HFF-Myc (cell line): ENCODE results near the gene TAF1A.
A peak's percentile ranks its signal among the peaks of the same experiment; 100 is the strongest.

Source experiments
- DNase-seq: peaks from one replicate; pipeline ENCODE4 v3.0.0-alpha.2; 2011; ENCODE audit warnings: low read depth; ENCODE audit errors: extremely low read depth
- H3K4me3 ChIP-seq: replicated peaks from 2 replicates; pipeline ENCODE4 v1.5.1; 2011; ENCODE audit warnings: low read depth, mild to moderate bottlenecking, control low read depth, low read length
- CTCF ChIP-seq: IDR thresholded peaks from 2 replicates; pipeline ENCODE4 v1.5.1; 2012; ENCODE audit warnings: mild to moderate bottlenecking, low read depth, low read length, control low read depth; ENCODE audit errors: missing control alignments

Gene TAF1A

GRCh38 chr1:222600281-222600680 lies 10.5 kb upstream of the TAF1A start:
- H3K4me3 ChIP-seq: no peak overlapping the region
- no peak for DNase-seq
- no peak for TF ChIP-seq CTCF

GRCh38 chr1:222596696-222597095 lies 7.0 kb upstream of the TAF1A start:
- no peak for TF ChIP-seq CTCF
- no peak overlapping the region for H3K4me3 ChIP-seq
- no peak for DNase-seq

GRCh38 chr1:222594789-222595188 lies 5.1 kb upstream of the TAF1A start:
- no peak for TF ChIP-seq CTCF
- H3K4me3 ChIP-seq: no peak overlapping the region
- no peak for DNase-seq

- no peak for DNase-seq
- H3K4me3 ChIP-seq: no peak overlapping the region
- no peak for TF ChIP-seq CTCF
These were observed 2.4 kb upstream of the TAF1A start for GRCh38 chr1:222592171-222592570.

- TF ChIP-seq CTCF: no peak
- peak overlapping the region; percentile 68; the same call in 1 of the 2 replicates for H3K4me3 ChIP-seq
- no peak for DNase-seq
These were observed 1.6 kb downstream of the TAF1A start for GRCh38 chr1:222588135-222588534.

GRCh38 chr1:222586842-222587241 lies 2.9 kb downstream of the TAF1A start:
- TF ChIP-seq CTCF: no peak
- DNase-seq: no peak
- no peak overlapping the region for H3K4me3 ChIP-seq

- no peak overlapping the region for H3K4me3 ChIP-seq
- DNase-seq: no peak
- TF ChIP-seq CTCF: no peak
These were observed 6.7 kb downstream of the TAF1A start for GRCh38 chr1:222583079-222583478.
